GM18870 (cell line): ENCODE measurements around the gene CD27.
A peak's percentile ranks its signal among the peaks of the same experiment; 100 is the strongest.
"Not testable (repeated sequence)": the region's sequence is repeated elsewhere in the genome, so short reads cannot be mapped to it uniquely, and the experiment has no call there.

Source experiments
- ATAC-seq: cut with Tn5 transposase; IDR thresholded peaks from one replicate; pipeline ENCODE4 v1.9.1; 2021; ENCODE audit warnings: moderate library complexity; ENCODE audit not compliant: unreplicated experiment

The CD27 gene

DNA sequence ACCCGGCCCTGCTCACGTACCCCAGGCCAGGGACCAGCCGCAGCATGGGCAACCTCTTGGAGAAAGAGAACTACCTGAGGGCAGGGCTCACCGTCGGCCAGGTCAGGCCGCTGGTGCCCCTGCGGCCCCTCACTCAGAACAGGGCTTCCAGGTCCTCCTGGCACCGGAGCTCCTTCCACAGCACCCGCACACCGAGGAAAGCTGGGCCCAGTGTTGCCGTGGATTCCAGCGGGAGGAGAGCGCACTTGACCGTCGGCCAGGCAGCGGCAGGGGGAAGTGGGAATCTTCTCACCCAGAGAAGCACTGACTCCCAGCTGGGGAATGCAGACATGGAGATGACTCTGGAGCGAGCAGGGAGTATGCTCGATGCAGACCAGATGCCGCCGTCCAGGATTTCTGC, 33.7 kb downstream of the CD27 start:
- no peak for ATAC-seq

DNA sequence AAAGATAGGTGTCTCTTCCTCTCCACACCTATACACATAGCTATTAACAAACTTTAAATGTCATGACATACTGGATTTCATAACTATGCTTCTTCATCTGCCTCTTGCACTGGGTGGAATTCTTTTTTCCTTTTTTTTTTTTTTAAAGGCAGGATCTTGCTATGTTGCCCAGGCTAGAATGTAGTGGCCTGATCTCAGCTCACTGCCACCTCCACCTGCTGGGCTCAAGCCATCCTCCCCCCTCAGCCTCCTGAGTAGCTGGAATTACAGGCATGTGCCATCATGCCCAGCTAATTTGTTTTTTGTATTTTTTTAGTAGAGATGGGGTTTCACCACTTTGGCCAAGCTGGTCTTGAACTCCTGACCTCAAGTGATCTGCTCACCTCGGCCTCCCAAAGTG, 43.5 kb downstream of the CD27 start:
- ATAC-seq = no peak

DNA sequence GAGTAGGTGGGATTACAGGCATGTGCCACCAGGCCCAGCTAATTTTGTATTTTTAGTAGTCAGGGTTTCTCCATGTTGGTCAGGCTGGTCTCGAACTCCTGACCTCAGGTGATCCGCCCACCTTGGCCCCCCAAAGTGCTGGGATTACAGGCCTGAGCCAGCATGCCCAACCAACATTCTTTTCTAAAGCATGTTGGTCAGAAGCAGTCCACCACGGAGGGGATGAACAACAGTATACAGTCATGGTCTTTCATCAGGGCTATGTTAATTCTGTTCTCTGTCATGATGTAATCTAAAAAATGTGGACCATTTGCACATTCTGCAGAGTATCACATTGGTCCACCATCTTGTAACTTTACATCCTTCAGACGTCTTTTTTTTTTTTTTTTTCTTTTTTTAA, 44.7 kb downstream of the CD27 start:
- no peak for ATAC-seq

DNA sequence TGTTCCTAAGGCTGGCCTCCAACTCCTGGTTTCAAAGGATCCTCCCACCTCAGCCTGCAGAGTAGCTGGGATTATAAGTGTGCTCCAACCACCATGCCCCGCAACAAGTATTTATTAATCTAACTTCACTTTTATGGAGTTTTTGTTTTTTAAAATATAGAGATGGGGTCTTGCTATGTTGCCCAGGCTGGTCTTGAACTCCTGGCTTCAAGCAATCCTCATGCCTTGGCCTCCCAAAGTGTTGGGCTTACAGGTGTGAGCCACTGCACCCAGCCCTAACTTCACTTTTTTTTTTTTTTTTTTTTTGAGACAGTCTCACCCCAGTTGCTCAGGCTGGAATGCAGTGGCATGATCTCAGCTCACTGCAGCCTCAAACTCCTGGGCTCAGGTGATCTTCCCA, 45.9 kb downstream of the CD27 start:
- ATAC-seq = not testable (repeated sequence)

DNA sequence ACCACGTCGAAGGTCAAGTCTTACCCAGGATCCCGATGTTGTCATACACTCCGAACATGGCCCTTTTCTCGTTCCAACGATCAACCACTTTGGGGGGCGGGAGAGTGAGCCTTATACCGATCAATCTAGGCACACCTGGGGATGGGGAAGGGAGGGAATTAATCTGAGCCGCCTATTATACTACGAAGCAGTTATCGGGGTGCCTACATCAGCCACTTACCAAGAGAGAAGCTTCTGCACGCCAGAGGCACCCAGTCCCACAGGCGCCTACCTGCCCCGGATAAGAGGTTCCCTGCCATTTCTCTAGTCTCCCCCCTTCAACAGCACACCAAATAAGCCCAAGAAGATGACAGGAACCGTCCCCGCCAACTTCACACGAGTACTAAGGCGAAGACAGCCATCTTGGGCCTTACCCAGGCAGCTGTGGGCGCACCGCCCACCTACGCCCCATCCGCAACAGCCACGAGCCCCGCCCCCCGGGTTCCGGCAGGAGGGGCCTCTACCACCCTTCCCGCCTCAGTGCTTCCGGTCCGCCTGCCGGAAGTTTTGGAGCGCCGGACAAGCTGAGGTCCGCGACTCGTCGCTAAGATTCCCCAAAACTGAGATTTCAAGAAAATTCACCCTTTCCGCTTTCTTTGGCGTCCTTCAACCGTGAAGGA, 48.2 kb downstream of the CD27 start, which contains the start of gene MRPL51:
Gene MRPL51 (minus strand): TSS at position 425 of the 659 bp plus-strand sequence. CDS start 126 bp downstream, at position 299.
- peak; percentile 48 for ATAC-seq

DNA sequence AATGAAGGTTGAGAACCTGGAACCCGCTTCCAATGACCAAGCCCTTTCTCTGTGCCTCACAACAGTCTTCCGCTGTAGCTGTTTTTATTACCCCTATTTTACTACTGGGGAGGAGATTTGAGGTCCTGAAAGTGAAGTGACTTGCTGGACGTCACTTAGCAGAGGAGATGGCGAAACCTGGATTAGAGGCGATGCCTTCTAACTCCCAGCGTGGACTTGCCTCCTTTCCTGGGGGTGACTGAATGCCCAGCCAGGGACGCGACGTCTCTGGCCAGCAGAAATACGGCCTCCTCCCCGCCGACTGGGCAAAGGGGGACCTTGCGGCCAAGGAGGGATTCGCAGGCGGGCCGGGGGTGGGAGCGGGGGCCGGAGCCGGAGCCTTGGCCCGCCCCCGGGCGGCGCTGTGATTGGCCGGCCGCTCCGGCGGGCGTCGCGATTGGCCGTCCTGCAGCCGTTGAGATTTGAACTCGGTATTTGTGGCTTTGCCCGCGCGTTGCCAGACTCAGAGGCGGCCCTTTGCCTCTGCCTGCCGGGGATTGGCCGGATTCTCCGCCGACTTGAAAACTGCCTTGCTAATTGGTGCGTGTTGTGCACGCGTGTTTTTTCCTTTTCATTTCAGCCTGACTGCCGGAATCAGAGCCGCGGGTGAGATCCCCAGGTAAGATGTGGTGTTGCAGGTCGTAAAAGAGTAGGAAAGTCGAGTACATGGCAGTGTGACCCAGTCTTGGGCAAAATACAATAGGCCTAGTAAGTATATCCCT, 48.9 kb downstream of the CD27 start, which contains the start of gene NCAPD2:
Gene NCAPD2 (plus strand): TSS at position 606 of the 761 bp plus-strand sequence. CDS start 997 bp downstream, outside the sequence.
- ATAC-seq = peak; percentile 85

DNA sequence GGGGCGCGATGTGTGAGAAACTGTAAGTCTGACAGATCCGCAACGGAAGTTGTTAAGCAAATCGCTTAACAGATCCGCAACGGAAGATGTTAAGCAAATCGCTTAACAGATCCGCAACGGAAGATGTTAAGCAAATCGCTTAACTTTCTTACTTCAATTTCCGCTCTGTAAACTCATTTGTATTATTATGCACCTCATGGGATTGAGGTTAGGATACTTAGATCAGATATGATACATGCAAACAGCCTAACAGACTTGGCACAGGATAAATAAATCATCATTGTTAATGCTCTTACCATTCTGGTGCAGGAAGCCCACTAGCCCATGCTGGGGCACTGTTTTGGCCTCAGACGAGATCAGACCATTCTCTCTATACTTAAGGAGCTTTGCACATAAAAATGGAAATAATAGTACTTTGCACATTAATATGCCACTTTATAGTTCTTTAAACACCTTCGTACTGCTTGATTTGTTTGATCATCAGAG, 49.5 kb downstream of the CD27 start:
- ATAC-seq = no peak

DNA sequence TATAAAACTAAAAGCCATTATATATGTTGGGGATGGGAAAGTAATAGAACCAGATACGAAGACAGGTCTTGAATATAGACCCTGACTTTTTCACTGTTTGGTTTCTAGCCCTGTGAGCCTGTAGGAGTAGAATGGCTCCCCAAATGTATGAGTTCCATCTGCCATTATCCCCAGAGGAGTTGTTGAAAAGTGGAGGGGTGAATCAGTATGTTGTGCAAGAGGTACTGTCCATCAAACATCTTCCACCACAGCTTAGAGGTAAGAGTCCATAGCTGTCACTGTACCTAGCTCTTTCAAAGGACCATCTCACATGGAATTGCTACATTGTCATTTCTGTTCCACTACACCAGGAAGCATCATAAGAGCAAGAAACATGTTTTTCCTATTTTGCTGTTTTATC, 50.2 kb downstream of the CD27 start:
- ATAC-seq = no peak

DNA sequence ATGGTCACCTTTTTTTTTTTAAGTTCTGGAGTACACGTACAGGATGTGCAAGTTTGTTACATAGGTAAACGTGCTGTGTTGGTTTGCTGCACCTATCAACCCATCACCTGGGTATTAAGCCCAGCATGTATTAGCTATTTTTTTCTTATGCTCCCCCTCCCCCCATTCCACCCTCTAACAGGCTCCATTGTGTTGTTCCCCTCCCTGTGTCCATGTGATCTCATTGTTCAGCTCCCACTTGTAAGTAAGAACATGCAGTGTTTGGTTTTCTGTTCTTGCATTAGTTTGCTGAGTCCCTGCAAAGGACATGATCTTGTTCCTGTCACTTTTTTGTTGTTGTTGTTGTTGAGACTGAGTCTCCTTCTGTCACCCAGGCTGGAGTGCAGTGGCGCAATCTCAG, 52.5 kb downstream of the CD27 start:
- not testable (repeated sequence) for ATAC-seq

DNA sequence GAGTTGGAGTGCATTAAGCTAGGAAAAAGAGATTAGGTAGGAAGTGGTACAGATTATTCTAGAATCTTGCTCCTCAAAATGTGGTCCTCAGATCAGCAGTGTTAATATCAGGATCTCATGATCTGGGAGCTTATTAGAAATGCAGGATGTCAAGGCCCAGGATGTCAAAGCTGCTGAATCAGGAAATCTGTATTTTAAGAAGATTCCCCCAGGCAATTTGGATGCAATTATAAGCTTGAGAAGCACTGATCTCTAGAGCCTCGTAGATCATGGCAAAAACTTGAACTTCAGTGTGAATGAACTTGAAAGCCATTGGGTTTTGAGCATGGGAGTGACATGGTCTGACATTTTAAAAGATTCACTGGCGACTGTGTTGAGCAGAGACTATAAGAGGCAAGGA, 55.7 kb downstream of the CD27 start:
- no peak for ATAC-seq
